IPS DF 4.7 (cell line): ENCODE data around the gene WDR64.
A peak's percentile ranks its signal among the peaks of the same experiment; 100 is the strongest.

Experiments used
- DNase-seq: peaks from one replicate; pipeline ENCODE4 v3.0.0-alpha.2; 2013; ENCODE audit warnings: low spot score; ENCODE audit errors: extremely low read depth

WDR64 gene

GRCh38 chr1:241836941-241837340 is 184.9 kb downstream of the WDR64 start:
- DNase-seq: no peak

GRCh38 chr1:241837416-241837815 is 185.3 kb downstream of the WDR64 start:
- DNase-seq: no peak

- no peak for DNase-seq
Measured at GRCh38 chr1:241837901-241838300, 185.8 kb downstream of the WDR64 start.

- no peak for DNase-seq
Measured at GRCh38 chr1:241838897-241839296, 186.8 kb downstream of the WDR64 start.

- DNase-seq: no peak
Measured at GRCh38 chr1:241839369-241839979, 187.4 kb downstream of the WDR64 start.

- DNase-seq: no peak
Measured at GRCh38 chr1:241840164-241840563, 188.1 kb downstream of the WDR64 start.

GRCh38 chr1:241841691-241842090 is 189.6 kb downstream of the WDR64 start:
- no peak for DNase-seq

GRCh38 chr1:241842565-241842964 is 190.5 kb downstream of the WDR64 start:
- no peak for DNase-seq

- DNase-seq: no peak
Measured at GRCh38 chr1:241844593-241844992, 192.5 kb downstream of the WDR64 start.

- no peak for DNase-seq
Measured at GRCh38 chr1:241846375-241846774, 194.3 kb downstream of the WDR64 start.

GRCh38 chr1:241846862-241847539 is 194.9 kb downstream of the WDR64 start:
- DNase-seq: no peak

- DNase-seq: no peak
Measured at GRCh38 chr1:241847540-241847795, 195.4 kb downstream of the WDR64 start.

GRCh38 chr1:241847796-241848685 is 196.0 kb downstream of the WDR64 start, which contains the start of gene EXO1:
Gene EXO1, plus strand, starts transcription at chr1:241848204. Its CDS starts 2,222 bp downstream, at chr1:241850426.
- DNase-seq: peak; percentile 91

GRCh38 chr1:241848686-241849344 is 196.7 kb downstream of the WDR64 start:
- DNase-seq: no peak

GRCh38 chr1:241849345-241849695 is 197.2 kb downstream of the WDR64 start:
- DNase-seq: no peak
